ENCODE results near the gene PNPLA5. TPM values are rescaled to one million over a fixed set of nuclear protein-coding genes. Genes with fewer than 3 reads are reported as not detected.

Gene PNPLA5
- total and polyA plus RNA-seq, 2 of the 8 experiments (the other 6 are each of a cell fraction or from before 2014, with no cell fraction given) = 3.9 to 6.8 TPM

- H2BK15ac ChIP-seq (ENCODE audit: low read length) = no peak overlapping the region
- H3K27ac ChIP-seq (ENCODE audit: low read depth, low read length) = no peak overlapping the region
- no peaks in the 10 kb centered on the region for H3K27me3 ChIP-seq (replicated peaks in 1 of 4; ENCODE audit: control insufficient read depth in 3 of 4, extremely low read depth in 1 of 4, insufficient read depth in 3 of 4, low read length in 3 of 4)
- ChIA-PET POLR2A (ENCODE audit: partially characterized antibody) (interaction anchor here (1.9 to 2.1 kb wide), 2 partner anchors 11 to 19 kb away, joined by 3 to 7 read pairs; no protein-coding TSS in a partner anchor), CTCF (ENCODE audit: partially characterized antibody) (interaction anchor here (0.6 to 2.9 kb wide), 5 partner anchors 8 to 243 kb away, joined by 3 to 12 read pairs (median 3); no protein-coding TSS in a partner anchor)
- H2BK12ac ChIP-seq (ENCODE audit: low read depth, low read length) = no peak overlapping the region
- no peak overlapping the region for H2AFZ ChIP-seq (ENCODE audit: low read length)
- no peak overlapping the region for H3K9ac ChIP-seq (replicated peaks in 1 of 4; ENCODE audit: extremely low read depth in 1 of 4, low read depth in 3 of 4, low read length in 3 of 4)
- DNase-seq (ENCODE audit: low read depth in 1 of 2, low spot score in 2 of 2) (no peak), FAIRE-seq (no peak)
- H3K14ac ChIP-seq (ENCODE audit: insufficient read length) = no peak overlapping the region
- H3K18ac ChIP-seq (ENCODE audit: extremely low read depth, low read length) = no peak overlapping the region
- H3K9me3 ChIP-seq (ENCODE audit: insufficient read depth in 2 of 2, low read depth in 1 of 2, low read length in 1 of 2) = no peaks in the 10 kb centered on the region
- no peak overlapping the region for H4K5ac ChIP-seq (ENCODE audit: insufficient read length, low read depth, low read length)
- H3K23ac ChIP-seq (ENCODE audit: insufficient read length) = no peak overlapping the region
- WGBS, 2 experiments (ENCODE audit: extremely low coverage in 1 of 2, insufficient coverage in 1 of 2, insufficient read length in 1 of 2, insufficient replicate concordance in 2 of 2, low coverage in 1 of 2, low lambda C conversion rate in 2 of 2, missing lambda C conversion rate in 1 of 2) = 87% methylated on average over 12 of the region's 21 CpGs; no CpG with 5 or more reads in 1 of the 2 experiments
- H3K23me2 ChIP-seq (ENCODE audit: low read depth, low read length) = no peaks in the 10 kb centered on the region
- H3K4me3 ChIP-seq (ENCODE audit: extremely low read depth in 1 of 4, insufficient read depth in 2 of 4, low read depth in 3 of 4, low read length in 4 of 4) = no peak overlapping the region
- H2BK5ac ChIP-seq (ENCODE audit: low read depth, low read length) = no peak overlapping the region
- peaks cover 18 to 27% of the 10 kb centered on the region in 2 experiments for H4K20me1 ChIP-seq (replicated peaks in 1 of 2; ENCODE audit: control insufficient read depth in 1 of 2, insufficient read depth in 2 of 2, low read length in 2 of 2)
- no peak overlapping the region for H2BK120ac ChIP-seq (replicated peaks; ENCODE audit: low read depth, low read length)
- H2BK20ac ChIP-seq (ENCODE audit: low read length) = no peak overlapping the region
- peaks cover 0 to 38% of the 10 kb centered on the region in 2 experiments; a peak in 2 of 4 replicates for H3K79me2 ChIP-seq (ENCODE audit: control insufficient read depth in 1 of 2, insufficient read depth in 2 of 2, low read length in 2 of 2)
- H4K8ac ChIP-seq (ENCODE audit: extremely low read depth, insufficient read depth, low read length) = no peak overlapping the region
- H3K56ac ChIP-seq (replicated peaks; ENCODE audit: insufficient read length, low read depth, low read length) = no peak overlapping the region
- peaks cover 0 to 11% (median 1%) of the 10 kb centered on the region in 4 experiments; a peak in 5 of 8 replicates for H3K36me3 ChIP-seq (ENCODE audit: control insufficient read depth in 2 of 4, insufficient read depth in 4 of 4, low read length in 3 of 4)
- H2AK5ac ChIP-seq (ENCODE audit: low read depth, low read length) = no peak overlapping the region
- H3K79me1 ChIP-seq (ENCODE audit: low read depth, low read length) = peaks cover 26% of the 10 kb centered on the region
- H4K91ac ChIP-seq (replicated peaks; ENCODE audit: insufficient read length, low read length) = no peak overlapping the region
- H3K4me1 ChIP-seq (replicated peaks in 1 of 4; ENCODE audit: control insufficient read depth in 3 of 4, insufficient read depth in 4 of 4, low read length in 3 of 4) = peaks cover 0 to 12% (median 2%) of the 10 kb centered on the region in 4 experiments; a peak in 4 of 7 replicates
- no peak overlapping the region for H3K4me2 ChIP-seq (ENCODE audit: insufficient read depth in 1 of 2, low read depth in 2 of 2, low read length in 2 of 2)
- no peak overlapping the region for H3K4ac ChIP-seq (replicated peaks; ENCODE audit: insufficient read length, low read depth, low read length)
Observed at GRCh38 chr22:43841742-43842141, 50.1 kb downstream of the PNPLA5 start.
